ENCODE results near the gene TMOD4. TPM values are rescaled to one million over a fixed set of nuclear protein-coding genes. Genes with fewer than 3 reads are reported as not detected.

TMOD4 gene
- total and polyA plus RNA-seq, 9 of the 15 experiments (the other 6 are each of a cell fraction or from before 2014, with no cell fraction given) = 0.18 to 1.8 (median 1.1) TPM; not detected in 1

DNA sequence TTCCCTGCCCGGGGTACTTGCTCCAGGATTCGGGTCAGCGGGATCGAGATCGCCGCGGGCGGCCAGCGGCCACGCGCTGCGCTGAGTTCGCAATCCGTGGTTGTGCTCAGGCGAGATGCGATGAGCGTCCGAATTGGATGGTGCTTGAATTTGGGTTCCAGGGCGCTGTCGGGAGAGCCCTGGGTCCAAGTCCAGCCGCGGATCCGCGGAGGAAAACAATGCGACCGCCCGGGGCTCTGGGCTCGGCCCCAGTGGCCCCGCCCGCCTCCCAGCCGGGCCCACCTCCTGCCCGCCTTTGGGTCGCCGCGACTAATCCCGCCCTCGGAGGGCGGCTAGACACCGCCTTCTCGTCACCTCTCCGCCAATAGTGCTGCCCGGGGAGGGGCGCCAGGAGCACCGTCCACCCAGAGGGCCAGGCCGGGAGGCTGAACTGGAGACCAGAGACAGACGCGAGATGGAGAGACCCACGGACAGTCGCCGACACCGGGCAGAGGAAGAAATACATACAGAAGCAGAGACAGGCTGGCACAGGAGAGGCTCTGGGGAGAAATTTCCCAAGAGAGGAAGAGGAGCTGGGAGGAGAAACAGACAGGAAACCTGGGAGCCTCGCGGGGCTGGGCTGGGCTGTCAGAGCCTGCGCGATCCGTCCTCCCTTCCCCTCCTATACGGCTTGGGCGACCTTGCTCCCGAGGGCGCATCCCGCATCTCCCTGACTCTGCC is 29.2 kb downstream of the TMOD4 start, which contains the start of gene SEMA6C (continued):
- TF ChIP-seq RREB1 (CRISPR knock-in tag; IDR thresholded peaks at IDR 0.05) = no peak
- TF ChIP-seq ZNF589 (CRISPR knock-in tag; IDR thresholded peaks at IDR 0.05; ENCODE audit: low read depth) = no peak
- TF ChIP-seq CREB1 (IDR thresholded peaks at IDR 0.05) = peak; percentile 29; the same call in 1 of the 2 replicates
- TF ChIP-seq CREB1 (CRISPR knock-in tag; IDR thresholded peaks at IDR 0.05) = 0 out of 2 replicates have a peak, but pooled peaks have one; percentile 58
- TF ChIP-seq ATF6 (CRISPR knock-in tag; IDR thresholded peaks at IDR 0.05) = no peak
- TF ChIP-seq TSC22D4 (tag; IDR thresholded peaks at IDR 0.05) = no peak
- TF ChIP-seq KDM2B (CRISPR knock-in tag; IDR thresholded peaks at IDR 0.05) = peak; percentile 62; the same call in 1 of the 2 replicates
- 0 out of 2 replicates have a peak, but pooled peaks have one; percentile 27 for TF ChIP-seq FOSL1 (tag; conservative IDR thresholded peaks at IDR 0.05)
- no peak for TF ChIP-seq MEIS2 (IDR thresholded peaks at IDR 0.05; ENCODE audit: partially characterized antibody)
- no peak for TF ChIP-seq HES1 (IDR thresholded peaks at IDR 0.05; ENCODE audit: low read depth)
- TF ChIP-seq ZNF445 (CRISPR knock-in tag; IDR thresholded peaks at IDR 0.05; ENCODE audit: low read depth) = no peak
- no peak for TF ChIP-seq SREBF2 (CRISPR knock-in tag; IDR thresholded peaks at IDR 0.05)
- no peak for TF ChIP-seq RFX7 (CRISPR knock-in tag; IDR thresholded peaks at IDR 0.05)
- no peak for TF ChIP-seq KAT8 (IDR thresholded peaks at IDR 0.05; ENCODE audit: low read depth)
- TF ChIP-seq NR1H2 (CRISPR knock-in tag; IDR thresholded peaks at IDR 0.05) = no peak
- no peak for TF ChIP-seq ZNF707 (CRISPR knock-in tag; conservative IDR thresholded peaks at IDR 0.05)
- TF ChIP-seq, protein P1, sequence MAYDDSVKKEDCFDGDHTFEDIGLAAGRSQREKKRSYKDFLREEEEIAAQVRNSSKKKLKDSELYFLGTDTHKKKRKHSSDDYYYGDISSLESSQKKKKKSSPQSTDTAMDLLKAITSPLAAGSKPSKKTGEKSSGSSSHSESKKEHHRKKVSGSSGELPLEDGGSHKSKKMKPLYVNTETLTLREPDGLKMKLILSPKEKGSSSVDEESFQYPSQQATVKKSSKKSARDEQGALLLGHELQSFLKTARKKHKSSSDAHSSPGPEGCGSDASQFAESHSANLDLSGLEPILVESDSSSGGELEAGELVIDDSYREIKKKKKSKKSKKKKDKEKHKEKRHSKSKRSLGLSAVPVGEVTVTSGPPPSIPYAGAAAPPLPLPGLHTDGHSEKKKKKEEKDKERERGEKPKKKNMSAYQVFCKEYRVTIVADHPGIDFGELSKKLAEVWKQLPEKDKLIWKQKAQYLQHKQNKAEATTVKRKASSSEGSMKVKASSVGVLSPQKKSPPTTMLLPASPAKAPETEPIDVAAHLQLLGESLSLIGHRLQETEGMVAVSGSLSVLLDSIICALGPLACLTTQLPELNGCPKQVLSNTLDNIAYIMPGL (CRISPR knock-in tag; IDR thresholded peaks at IDR 0.05) = no peak
